ENCODE results near the gene RAB3GAP1. TPM values are rescaled to one million over a fixed set of nuclear protein-coding genes. Genes with fewer than 3 reads are reported as not detected.

RAB3GAP1 gene
- total RNA-seq, 2 donors from 2014 or later, result 10.9 to 11.4 TPM

GRCh38 chr2:135144343-135144742 is 92.3 kb downstream of the RAB3GAP1 start:
- DNase-seq (ENCODE audit: low spot score) (no peak), ATAC-seq (no peak)
- Mint-ChIP-seq H3K27ac (no peak overlapping the region), H3K27me3 (no peaks in the 10 kb centered on the region), H3K9me3 (no peaks in the 10 kb centered on the region), H3K4me1 (ENCODE audit: low read depth in 2 of 2) (no peaks in the 10 kb centered on the region), H3K36me3 (peaks cover 13% of the 10 kb centered on the region), H3K4me3 (no peak overlapping the region)

GRCh38 chr2:135149251-135149650 is 97.2 kb downstream of the RAB3GAP1 start:
- peaks cover 0 to 2% of the 10 kb centered on the region in 2 donors for H3K4me1 Mint-ChIP-seq (ENCODE audit: low read depth in 2 of 2)
- no peaks in the 10 kb centered on the region for H3K9me3 Mint-ChIP-seq
- H3K4me3 Mint-ChIP-seq, result no peak overlapping the region
- H3K27me3 Mint-ChIP-seq, result no peaks in the 10 kb centered on the region
- ATAC-seq (no peak), DNase-seq (ENCODE audit: low spot score) (no peak)
- H3K27ac Mint-ChIP-seq, result no peak overlapping the region
- H3K36me3 Mint-ChIP-seq, result peaks cover 13% of the 10 kb centered on the region

DNA sequence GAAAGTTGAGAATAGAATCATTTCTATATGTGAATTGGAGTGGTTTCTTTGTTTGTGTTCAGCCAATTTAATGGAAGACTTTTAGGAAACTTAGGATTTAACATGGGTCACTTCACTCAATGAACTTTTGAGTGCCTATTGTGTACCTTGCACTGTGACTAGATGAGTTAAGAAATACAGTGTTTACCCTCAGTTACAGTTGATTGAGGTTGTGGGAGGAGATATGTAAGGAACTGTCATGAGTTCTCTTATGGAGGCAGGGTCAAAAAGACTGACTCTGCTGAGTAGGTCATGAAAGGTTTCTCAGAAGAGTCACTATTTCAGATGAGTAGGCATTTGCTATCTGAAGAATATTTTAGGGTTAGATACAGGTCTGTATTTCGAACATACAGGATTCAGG is 98.6 kb downstream of the RAB3GAP1 start:
- Mint-ChIP-seq H3K4me1 (ENCODE audit: low read depth in 2 of 2) (peaks cover 0 to 11% of the 10 kb centered on the region in 2 donors), H3K4me3 (no peak overlapping the region), H3K27me3 (no peaks in the 10 kb centered on the region), H3K9me3 (no peaks in the 10 kb centered on the region), H3K27ac (no peak overlapping the region), H3K36me3 (peaks cover 26% of the 10 kb centered on the region)
- ATAC-seq, result no peak
- DNase-seq (ENCODE audit: low spot score), result no peak

- no peak for DNase-seq (ENCODE audit: low spot score)
- Mint-ChIP-seq H3K4me1 (ENCODE audit: low read depth in 2 of 2) (peaks cover 0 to 11% of the 10 kb centered on the region in 2 donors), H3K27ac (no peak overlapping the region), H3K36me3 (peaks cover 29% of the 10 kb centered on the region), H3K4me3 (no peak overlapping the region), H3K27me3 (no peaks in the 10 kb centered on the region), H3K9me3 (no peaks in the 10 kb centered on the region)
- ATAC-seq, result no peak
Observed at GRCh38 chr2:135151615-135152014, 99.5 kb downstream of the RAB3GAP1 start.

DNA sequence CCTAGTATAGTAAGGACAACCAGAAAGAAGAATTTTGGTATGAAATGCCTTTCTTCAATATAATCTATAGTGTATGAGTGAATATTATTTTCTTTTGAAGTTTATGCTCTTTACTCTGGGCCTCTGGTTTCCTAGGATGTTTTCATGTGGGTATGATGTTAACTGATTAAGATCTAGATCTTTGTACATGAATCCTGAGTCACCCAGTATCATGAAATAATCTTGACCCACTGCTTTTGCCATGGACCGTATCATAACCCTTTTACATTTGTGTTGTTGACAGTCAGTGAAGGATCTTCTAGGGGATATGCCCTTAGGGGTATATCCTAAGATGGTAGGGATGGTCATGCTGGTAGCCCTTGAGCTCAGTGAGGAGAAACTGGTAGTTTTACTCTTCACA is 100.3 kb downstream of the RAB3GAP1 start:
- H3K27me3 Mint-ChIP-seq, result no peaks in the 10 kb centered on the region
- DNase-seq (ENCODE audit: low spot score) (no peak), ATAC-seq (no peak)
- H3K4me1 Mint-ChIP-seq (ENCODE audit: low read depth in 2 of 2), result peaks cover 0 to 11% of the 10 kb centered on the region in 2 donors
- H3K27ac Mint-ChIP-seq, result no peak overlapping the region
- no peak overlapping the region for H3K4me3 Mint-ChIP-seq
- peaks cover 29% of the 10 kb centered on the region for H3K36me3 Mint-ChIP-seq
- no peaks in the 10 kb centered on the region for H3K9me3 Mint-ChIP-seq

GRCh38 chr2:135154962-135155361 is 102.9 kb downstream of the RAB3GAP1 start:
- DNase-seq (ENCODE audit: low spot score) (no peak), ATAC-seq (no peak)
- Mint-ChIP-seq H3K36me3 (peaks cover 43% of the 10 kb centered on the region), H3K27me3 (no peaks in the 10 kb centered on the region), H3K9me3 (no peaks in the 10 kb centered on the region), H3K4me1 (ENCODE audit: low read depth in 2 of 2) (peaks cover 0 to 11% of the 10 kb centered on the region in 2 donors), H3K27ac (no peak overlapping the region), H3K4me3 (no peak overlapping the region)

DNA sequence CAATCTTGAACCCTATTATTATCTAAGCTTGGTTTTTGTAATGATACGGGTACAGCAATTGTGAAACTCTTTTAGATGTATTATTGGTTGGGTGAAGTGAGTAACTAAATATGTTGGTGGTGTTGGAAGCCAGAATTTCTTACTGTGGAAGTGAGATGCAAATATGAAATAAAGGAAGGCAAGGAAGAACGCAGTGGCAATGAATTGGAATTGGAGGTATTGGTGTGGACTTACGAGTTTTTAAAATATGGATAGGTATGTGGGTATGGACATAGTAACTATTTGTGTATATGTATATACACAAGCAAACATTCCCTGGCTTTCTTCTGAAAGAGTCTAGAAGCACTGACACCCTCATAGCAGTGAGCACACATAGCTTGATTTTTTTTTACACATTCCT is 105.8 kb downstream of the RAB3GAP1 start:
- Mint-ChIP-seq H3K9me3 (no peaks in the 10 kb centered on the region), H3K4me3 (no peak overlapping the region), H3K36me3 (peaks cover 40% of the 10 kb centered on the region), H3K27me3 (no peaks in the 10 kb centered on the region), H3K27ac (no peak overlapping the region), H3K4me1 (ENCODE audit: low read depth in 2 of 2) (peaks cover 0 to 11% of the 10 kb centered on the region in 2 donors)
- DNase-seq (ENCODE audit: low spot score) (no peak), ATAC-seq (no peak)

GRCh38 chr2:135159191-135159590 is 107.1 kb downstream of the RAB3GAP1 start:
- peaks cover 0 to 10% of the 10 kb centered on the region in 2 donors for H3K4me1 Mint-ChIP-seq (ENCODE audit: low read depth in 2 of 2)
- ATAC-seq (no peak), DNase-seq (ENCODE audit: low spot score) (no peak)
- no peak overlapping the region for H3K4me3 Mint-ChIP-seq
- H3K9me3 Mint-ChIP-seq, result no peaks in the 10 kb centered on the region
- H3K36me3 Mint-ChIP-seq, result peaks cover 31% of the 10 kb centered on the region
- no peak overlapping the region for H3K27ac Mint-ChIP-seq
- H3K27me3 Mint-ChIP-seq, result no peaks in the 10 kb centered on the region

DNA sequence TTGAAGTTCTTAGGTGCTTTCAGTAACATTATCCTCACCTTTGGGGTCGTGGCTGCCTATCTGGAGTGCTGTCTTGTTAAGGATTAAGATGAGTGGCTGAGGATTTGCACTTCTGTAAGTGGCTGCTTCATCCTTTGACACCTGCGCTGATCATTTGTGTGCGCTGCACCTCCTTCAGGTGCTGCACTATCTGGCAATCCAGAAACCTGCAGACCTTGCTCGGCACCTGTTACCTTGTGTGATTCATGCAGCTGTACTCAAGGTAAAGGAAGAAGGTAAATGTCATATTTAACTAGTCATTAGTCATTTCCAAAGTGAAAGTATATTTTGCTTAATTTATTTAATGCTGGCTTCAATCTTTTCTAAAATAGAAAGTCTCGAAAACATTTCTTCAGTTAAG is 110.3 kb downstream of the RAB3GAP1 start:
- ATAC-seq (no peak), DNase-seq (ENCODE audit: low spot score) (no peak)
- Mint-ChIP-seq H3K4me1 (ENCODE audit: low read depth in 2 of 2) (no peaks in the 10 kb centered on the region), H3K9me3 (no peaks in the 10 kb centered on the region), H3K27me3 (no peaks in the 10 kb centered on the region), H3K36me3 (peaks cover 15% of the 10 kb centered on the region), H3K4me3 (no peak overlapping the region), H3K27ac (no peak overlapping the region)

DNA sequence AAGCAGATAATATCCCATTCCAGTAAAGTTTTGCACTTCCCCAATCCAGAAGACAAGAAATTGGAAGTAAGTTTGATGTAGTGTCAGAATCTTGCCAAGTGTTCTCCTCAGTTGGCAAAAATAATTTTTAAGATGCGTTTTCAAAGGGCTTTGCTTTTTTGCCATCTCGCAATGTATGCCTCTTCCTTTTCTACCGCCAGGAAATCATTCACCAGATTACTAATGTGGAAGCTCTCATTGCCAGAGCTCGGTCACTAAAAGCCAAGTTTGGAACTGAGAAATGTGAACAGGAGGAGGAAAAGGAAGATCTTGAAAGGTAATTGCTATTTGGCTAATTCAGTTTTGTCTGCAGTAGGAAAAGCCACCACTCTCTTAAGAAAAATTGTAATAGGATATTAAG is 110.7 kb downstream of the RAB3GAP1 start:
- Mint-ChIP-seq H3K27me3 (no peaks in the 10 kb centered on the region), H3K4me1 (ENCODE audit: low read depth in 2 of 2) (no peaks in the 10 kb centered on the region), H3K36me3 (peaks cover 12% of the 10 kb centered on the region), H3K4me3 (no peak overlapping the region), H3K27ac (no peak overlapping the region), H3K9me3 (no peaks in the 10 kb centered on the region)
- DNase-seq (ENCODE audit: low spot score) (no peak), ATAC-seq (no peak)

DNA sequence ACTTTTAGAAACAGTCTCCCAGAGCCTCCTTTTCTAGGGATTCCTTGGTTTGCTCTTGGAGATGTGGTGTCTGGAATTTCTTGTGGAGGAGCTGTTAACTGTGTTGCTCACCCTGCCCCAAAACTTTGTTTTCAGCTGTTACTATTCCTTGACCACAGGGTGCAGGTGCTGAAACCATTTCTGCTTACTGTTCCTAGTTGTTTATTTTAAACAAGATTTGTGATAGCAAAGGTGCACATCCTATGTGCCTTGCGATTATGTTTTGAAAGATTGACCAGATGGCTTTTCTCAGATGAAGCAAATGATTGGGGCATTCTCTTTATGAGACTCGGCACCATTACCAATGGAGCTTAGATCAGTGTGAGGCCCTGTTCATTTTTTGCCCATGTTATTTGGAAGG is 111.2 kb downstream of the RAB3GAP1 start:
- H3K27ac Mint-ChIP-seq, result no peak overlapping the region
- H3K4me3 Mint-ChIP-seq, result no peak overlapping the region
- no peak for ATAC-seq
- no peak for DNase-seq (ENCODE audit: low spot score)
- no peaks in the 10 kb centered on the region for H3K9me3 Mint-ChIP-seq
- no peaks in the 10 kb centered on the region for H3K27me3 Mint-ChIP-seq
- peaks cover 7% of the 10 kb centered on the region for H3K36me3 Mint-ChIP-seq
- H3K4me1 Mint-ChIP-seq (ENCODE audit: low read depth in 2 of 2), result no peaks in the 10 kb centered on the region

- no peak overlapping the region for H3K4me3 Mint-ChIP-seq
- peaks cover 9% of the 10 kb centered on the region for H3K36me3 Mint-ChIP-seq
- no peak for ATAC-seq
Observed at GRCh38 chr2:135163901-135164300, 111.8 kb downstream of the RAB3GAP1 start.

GRCh38 chr2:135164431-135164830 is 112.3 kb downstream of the RAB3GAP1 start:
- Mint-ChIP-seq H3K4me3 (no peak overlapping the region), H3K4me1 (ENCODE audit: low read depth in 2 of 2) (no peaks in the 10 kb centered on the region), H3K27ac (no peak overlapping the region)

More at GRCh38 chr2:135163901-135164300, 111.8 kb downstream of the RAB3GAP1 start:
- Mint-ChIP-seq H3K27me3 (no peaks in the 10 kb centered on the region), H3K4me1 (ENCODE audit: low read depth in 2 of 2) (no peaks in the 10 kb centered on the region), H3K27ac (no peak overlapping the region), H3K9me3 (no peaks in the 10 kb centered on the region)
- DNase-seq (ENCODE audit: low spot score), result no peak

GRCh38 chr2:135167273-135167672 is 115.2 kb downstream of the RAB3GAP1 start:
- no peak for DNase-seq (ENCODE audit: low spot score)
- H3K9me3 Mint-ChIP-seq, result no peaks in the 10 kb centered on the region
- peaks cover 13% of the 10 kb centered on the region for H3K36me3 Mint-ChIP-seq
- no peak overlapping the region for H3K27ac Mint-ChIP-seq
- H3K4me1 Mint-ChIP-seq (ENCODE audit: low read depth in 2 of 2), result peaks cover 9 to 10% of the 10 kb centered on the region in 2 donors
- H3K27me3 Mint-ChIP-seq, result no peaks in the 10 kb centered on the region
- no peak overlapping the region for H3K4me3 Mint-ChIP-seq
- no peak for ATAC-seq

More at GRCh38 chr2:135164431-135164830, 112.3 kb downstream of the RAB3GAP1 start:
- H3K27me3 Mint-ChIP-seq, result no peaks in the 10 kb centered on the region
- peaks cover 14% of the 10 kb centered on the region for H3K36me3 Mint-ChIP-seq
- ATAC-seq (no peak), DNase-seq (ENCODE audit: low spot score) (no peak)
- no peaks in the 10 kb centered on the region for H3K9me3 Mint-ChIP-seq

DNA sequence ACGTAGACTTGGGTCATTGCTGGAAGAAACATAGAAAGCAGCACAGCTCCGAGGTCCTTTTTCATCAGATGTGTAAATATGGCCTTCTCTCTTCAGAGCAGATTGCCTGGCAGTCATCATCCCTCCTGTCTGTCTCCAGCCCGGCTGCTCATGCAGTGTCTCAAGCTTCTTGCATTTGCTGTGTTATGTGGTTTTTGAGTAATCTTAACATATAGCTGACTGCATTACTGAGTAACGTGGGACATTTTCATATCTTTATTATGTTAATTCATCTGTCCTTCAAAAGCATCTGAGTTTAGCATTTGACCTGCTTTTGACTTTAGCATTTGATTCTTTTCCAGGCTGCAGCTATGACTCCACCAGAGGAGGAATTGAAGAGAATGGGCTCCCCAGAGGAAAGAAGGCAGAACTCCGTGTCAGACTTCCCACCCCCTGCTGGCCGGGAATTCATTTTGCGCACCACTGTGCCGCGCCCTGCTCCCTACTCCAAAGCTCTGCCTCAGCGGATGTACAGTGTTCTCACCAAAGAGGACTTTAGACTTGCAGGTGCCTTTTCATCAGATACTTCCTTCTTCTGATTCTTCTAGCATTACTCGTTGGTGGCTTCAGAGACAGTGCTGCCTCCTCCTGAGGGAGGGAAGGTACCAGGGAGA is 116.2 kb downstream of the RAB3GAP1 start:
- peaks cover 13% of the 10 kb centered on the region for H3K36me3 Mint-ChIP-seq
- H3K4me1 Mint-ChIP-seq (ENCODE audit: low read depth in 2 of 2), result peaks cover 9 to 10% of the 10 kb centered on the region in 2 donors
- no peak for DNase-seq (ENCODE audit: low spot score)
- no peak overlapping the region for H3K27ac Mint-ChIP-seq
- ATAC-seq, result no peak
- H3K27me3 Mint-ChIP-seq, result no peaks in the 10 kb centered on the region
- no peak overlapping the region for H3K4me3 Mint-ChIP-seq
- no peaks in the 10 kb centered on the region for H3K9me3 Mint-ChIP-seq

Measured in natural killer cell treated with Interleukin-12 subunit alpha and Interleukin-12 subunit beta and Interleukin-15 and Interleukin-18, amount 100 ng/mL, for 72 hours (primary cell).